CD4-positive, alpha-beta T cell (primary cell): ENCODE measurements around the gene TSPAN32. TPM values are rescaled to one million over a fixed set of nuclear protein-coding genes. Genes with fewer than 3 reads are reported as not detected.

ENCODE experiments used
- ATAC-seq: fragments of 200-7000 bp; cut with Tn5 transposase; one replicate; pipeline ENCODE4 v1.10.0; 2022; ENCODE audit warnings: mild to moderate bottlenecking; ENCODE audit not compliant: poor library complexity
- CTCF ChIA-PET: fragments of 350-600 bp; sonication (Branson Sonifier 250); formaldehyde crosslinking; loops from one replicate; lab custom pipeline; 2021; ENCODE audit warnings: antibody characterized with exemption, inconsistent platforms; lab: Charles Lee
- POLR2A ChIA-PET: fragments of 350-600 bp; sonication (Branson Sonifier 250); formaldehyde crosslinking; loops from one replicate; lab custom pipeline; 2021; ENCODE audit warnings: antibody characterized with exemption, inconsistent platforms; lab: Charles Lee
- DNase-seq, 14 experiments: peaks; one replicate each; pipeline ENCODE4 v3.0.0-alpha.2; 2013 to 2020; ENCODE audit warnings: mixed read lengths in 2 of 14
- H3K27ac ChIP-seq, 2 donors: one replicate each; pipeline versions ENCODE4 v1.5.1 to v1.7.0; 2013; ENCODE audit warnings: low read length in 2 of 2, low read depth in 1 of 2, mild to moderate bottlenecking in 1 of 2
- H3K27me3 ChIP-seq, 2 experiments: 1 replicate in 1 of 2; 2 replicates in 1 of 2; pipeline versions ENCODE4 v1.6.1 to v1.7.0; 2013; ENCODE audit warnings: low read length in 2 of 2, control low read depth in 1 of 2, mild to moderate bottlenecking in 1 of 2, moderate library complexity in 1 of 2; ENCODE audit not compliant: insufficient read depth in 2 of 2, control insufficient read depth in 1 of 2
- H3K36me3 ChIP-seq: one replicate; pipeline ENCODE4 v1.6.1; 2013; ENCODE audit warnings: low read length, control low read depth; ENCODE audit not compliant: insufficient read depth
- H3K4me1 ChIP-seq: one replicate; pipeline ENCODE4 v1.6.1; 2013; ENCODE audit warnings: low read length, control low read depth; ENCODE audit not compliant: insufficient read depth
- H3K4me3 ChIP-seq: one replicate; pipeline ENCODE4 v1.5.1; 2013; ENCODE audit warnings: mild to moderate bottlenecking, low read length, moderate library complexity
- H3K9me3 ChIP-seq, 2 experiments: 1 replicate in 1 of 2; 2 replicates in 1 of 2; pipeline versions ENCODE4 v1.6.1 to v1.7.0; 2013; ENCODE audit warnings: low read length in 2 of 2, mild to moderate bottlenecking in 2 of 2, control low read depth in 1 of 2, moderate library complexity in 1 of 2; ENCODE audit not compliant: control insufficient read depth in 1 of 2, insufficient read depth in 1 of 2
- H3K27ac Mint-ChIP-seq: one replicate; pipeline ENCODE4 v1.8.0; 2020; ENCODE audit warnings: mixed read lengths
- H3K27me3 Mint-ChIP-seq: one replicate; pipeline ENCODE4 v1.8.0; 2021; ENCODE audit warnings: mixed read lengths
- H3K36me3 Mint-ChIP-seq: one replicate; pipeline ENCODE4 v1.8.0; 2021; ENCODE audit warnings: low read depth, mixed read lengths
- H3K4me1 Mint-ChIP-seq: one replicate; pipeline ENCODE4 v1.8.0; 2021; ENCODE audit warnings: low read depth, mixed read lengths
- H3K4me3 Mint-ChIP-seq: one replicate; pipeline ENCODE4 v1.8.0; 2020; ENCODE audit warnings: mild to moderate bottlenecking, mixed read lengths
- H3K9me3 Mint-ChIP-seq: one replicate; pipeline ENCODE4 v1.8.0; 2020; ENCODE audit warnings: mixed read lengths
- intact Hi-C, 2 experiments: fragments of 100-400 bp; cut with DNase I in 1 of 2; cut with micrococcal nuclease in 1 of 2; formaldehyde crosslinking; loops; one replicate each; pipeline versions ENCODE4 v1.15.1 to v1.9.0; 2023 to 2025; cut with DNase I, micrococcal nuclease
- total RNA-seq, 174 experiments: library from RNA in 2 of 174; stranded (reverse) in 2 of 174; gene quantifications; one replicate each; pipeline ENCODE4 v1.2.3 and lab custom pipeline; 2021 to 2026
- TF ChIP-seq, protein P1 (sequence below): fragments of 200-600 bp; IDR thresholded peaks from one replicate; pipeline ENCODE4 v1.8.0; 2022; ENCODE audit warnings: antibody characterized with exemption, mild to moderate bottlenecking

The TSPAN32 gene
- total RNA-seq, 2 experiments from 2014 or later = 81.8 TPM

DNA sequence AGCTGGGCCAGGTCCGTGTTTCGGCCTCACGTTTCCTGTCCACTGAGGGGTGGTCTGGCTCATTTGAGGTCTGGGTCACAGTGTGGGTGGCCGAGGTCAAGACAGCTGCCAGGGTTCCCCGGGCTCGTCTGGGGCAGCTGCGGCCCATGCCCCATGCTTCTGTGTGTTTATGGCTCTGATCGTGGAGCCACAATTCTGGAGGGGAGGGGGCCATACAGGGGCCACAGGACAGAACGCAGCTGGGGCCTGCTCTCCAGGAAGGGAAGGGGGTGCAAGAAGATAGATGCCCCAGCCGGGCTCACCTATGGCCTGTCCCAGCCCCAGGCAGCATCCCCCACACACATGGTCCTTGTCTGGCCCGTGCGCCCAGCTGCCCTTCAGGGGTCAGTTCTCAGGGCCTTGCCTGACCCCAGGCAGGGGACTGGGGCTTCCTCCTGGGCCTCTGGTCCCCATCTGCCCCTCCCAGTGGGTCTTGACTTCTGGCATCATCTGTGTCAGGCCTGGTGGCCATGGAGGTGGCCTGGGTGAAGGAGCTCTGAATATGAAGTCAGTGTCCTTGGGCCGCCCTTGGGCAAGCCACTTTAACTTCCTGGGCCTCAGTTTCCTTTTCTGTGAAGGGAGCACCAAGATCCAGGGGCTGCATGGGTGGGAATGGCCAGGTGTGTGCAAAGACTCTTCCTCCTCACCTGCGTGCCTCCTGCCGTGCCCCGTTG is 8.4 kb downstream of the TSPAN32 start:
- ATAC-seq (no peak), DNase-seq (no peak)
- CTCF ChIA-PET = interaction anchor here (1.0 kb wide), 1 partner anchor 109 kb away, joined by 3 read pairs; no protein-coding TSS in a partner anchor
- Histone ChIP-seq H3K4me3 (no peak overlapping the region), H3K27ac (no peak overlapping the region), H3K4me1 (peaks cover 55% of the 10 kb centered on the region), H3K9me3 (no peaks in the 10 kb centered on the region), H3K27me3 (no peaks in the 10 kb centered on the region), H3K36me3 (peaks cover 3% of the 10 kb centered on the region)
- Mint-ChIP-seq H3K27me3 (no peaks in the 10 kb centered on the region), H3K27ac (no peak overlapping the region), H3K4me3 (no peak overlapping the region), H3K36me3 (no peaks in the 10 kb centered on the region), H3K9me3 (no peaks in the 10 kb centered on the region), H3K4me1 (peaks cover 19% of the 10 kb centered on the region)
- TF ChIP-seq, protein P1, sequence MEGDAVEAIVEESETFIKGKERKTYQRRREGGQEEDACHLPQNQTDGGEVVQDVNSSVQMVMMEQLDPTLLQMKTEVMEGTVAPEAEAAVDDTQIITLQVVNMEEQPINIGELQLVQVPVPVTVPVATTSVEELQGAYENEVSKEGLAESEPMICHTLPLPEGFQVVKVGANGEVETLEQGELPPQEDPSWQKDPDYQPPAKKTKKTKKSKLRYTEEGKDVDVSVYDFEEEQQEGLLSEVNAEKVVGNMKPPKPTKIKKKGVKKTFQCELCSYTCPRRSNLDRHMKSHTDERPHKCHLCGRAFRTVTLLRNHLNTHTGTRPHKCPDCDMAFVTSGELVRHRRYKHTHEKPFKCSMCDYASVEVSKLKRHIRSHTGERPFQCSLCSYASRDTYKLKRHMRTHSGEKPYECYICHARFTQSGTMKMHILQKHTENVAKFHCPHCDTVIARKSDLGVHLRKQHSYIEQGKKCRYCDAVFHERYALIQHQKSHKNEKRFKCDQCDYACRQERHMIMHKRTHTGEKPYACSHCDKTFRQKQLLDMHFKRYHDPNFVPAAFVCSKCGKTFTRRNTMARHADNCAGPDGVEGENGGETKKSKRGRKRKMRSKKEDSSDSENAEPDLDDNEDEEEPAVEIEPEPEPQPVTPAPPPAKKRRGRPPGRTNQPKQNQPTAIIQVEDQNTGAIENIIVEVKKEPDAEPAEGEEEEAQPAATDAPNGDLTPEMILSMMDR = no peak
- intact Hi-C loops = no loop called here
- POLR2A ChIA-PET = interaction anchor here (1.8 kb wide), 1 partner anchor 10 kb away, joined by 4 read pairs; no protein-coding TSS in a partner anchor

DNA sequence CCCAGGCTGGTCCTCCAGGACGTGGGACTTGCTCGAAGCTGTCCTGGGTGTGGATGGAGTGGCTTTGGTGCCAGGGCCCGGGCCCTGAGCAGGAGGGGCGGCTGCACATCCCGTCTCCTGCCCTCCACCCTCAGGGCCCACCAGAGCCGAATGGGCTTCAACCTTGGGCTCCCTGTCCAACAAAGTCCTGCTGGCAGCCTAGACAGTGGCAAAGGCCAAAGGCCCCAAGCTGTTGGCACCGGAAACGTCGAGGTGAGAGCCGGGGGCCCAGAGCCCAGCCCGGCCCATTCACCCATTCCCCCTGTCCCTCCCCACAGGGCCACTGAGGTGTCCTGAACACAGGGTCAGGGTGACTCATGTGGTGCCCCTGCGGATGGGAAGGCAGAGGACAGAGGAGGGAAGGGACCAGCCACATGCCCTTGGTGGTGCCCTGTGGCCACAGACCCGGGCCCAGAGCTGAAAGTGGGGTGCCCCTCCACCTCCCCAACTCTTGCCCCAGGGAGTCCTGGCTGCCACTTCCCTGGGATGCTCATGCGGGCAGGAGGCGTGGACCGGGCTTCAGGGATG is 9.1 kb downstream of the TSPAN32 start:
- DNase-seq (no peak), ATAC-seq (no peak)
- H3K4me1 Mint-ChIP-seq = peaks cover 13% of the 10 kb centered on the region
- no peaks in the 10 kb centered on the region for H3K36me3 Mint-ChIP-seq
- no peaks in the 10 kb centered on the region for H3K9me3 ChIP-seq
- ChIA-PET CTCF (no interaction called here), POLR2A (interaction anchor here (1.8 kb wide), 1 partner anchor 9 kb away, joined by 4 read pairs; no protein-coding TSS in a partner anchor)
- no peak overlapping the region for H3K4me3 Mint-ChIP-seq
- H3K27ac ChIP-seq = no peak overlapping the region
- no peaks in the 10 kb centered on the region for H3K27me3 ChIP-seq
- H3K27me3 Mint-ChIP-seq = no peaks in the 10 kb centered on the region
- no peaks in the 10 kb centered on the region for H3K9me3 Mint-ChIP-seq
- H3K36me3 ChIP-seq = peaks cover 2% of the 10 kb centered on the region
- TF ChIP-seq, protein P1 = no peak
- no peak overlapping the region for H3K27ac Mint-ChIP-seq
- H3K4me3 ChIP-seq = no peak overlapping the region
- peaks cover 49% of the 10 kb centered on the region for H3K4me1 ChIP-seq
- intact Hi-C loops = no loop called here

DNA sequence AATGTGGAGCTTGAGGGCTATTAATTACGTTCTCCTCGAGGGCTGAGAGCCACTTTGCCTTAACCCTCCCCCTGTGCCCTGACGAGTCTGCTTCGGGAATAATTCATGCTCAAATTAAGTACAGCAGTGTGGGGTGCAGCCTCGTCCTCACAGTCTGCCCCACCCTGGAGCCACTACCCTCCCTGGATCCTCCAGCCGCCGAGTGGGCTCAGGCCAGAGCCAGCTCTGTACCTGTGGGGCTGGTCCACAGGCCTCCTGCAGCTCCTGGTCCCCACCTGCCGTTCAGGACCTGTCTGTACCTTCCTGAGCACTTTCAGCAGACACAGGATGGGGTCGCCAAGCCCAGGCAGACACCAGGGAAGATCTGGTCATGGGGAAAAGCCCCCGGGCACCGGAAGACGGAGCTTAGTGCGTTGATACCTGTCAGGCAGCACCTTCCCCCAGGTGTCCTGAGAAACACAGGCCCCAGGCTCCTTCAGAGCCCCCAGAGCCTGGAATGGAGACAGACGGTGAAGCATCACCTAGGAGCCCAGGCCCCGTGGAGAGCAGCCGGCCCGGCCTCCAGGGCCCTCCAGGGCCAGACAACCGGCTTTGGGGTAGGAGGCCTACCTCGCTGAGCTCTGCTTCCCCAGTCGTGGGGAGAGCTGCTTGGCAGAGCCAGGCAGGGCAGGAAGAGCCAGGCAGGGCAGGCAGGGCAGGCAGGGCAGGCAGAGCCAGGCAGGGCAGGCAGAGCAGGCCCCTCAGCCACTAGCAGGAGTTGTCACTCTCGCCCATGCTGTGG is 9.7 kb downstream of the TSPAN32 start:
- Mint-ChIP-seq H3K27me3 (no peaks in the 10 kb centered on the region), H3K4me1 (peaks cover 6% of the 10 kb centered on the region), H3K36me3 (no peaks in the 10 kb centered on the region), H3K27ac (no peak overlapping the region), H3K4me3 (no peak overlapping the region), H3K9me3 (no peaks in the 10 kb centered on the region)
- no peak overlapping the region for H3K27ac ChIP-seq
- peaks cover 49% of the 10 kb centered on the region for H3K4me1 ChIP-seq
- no peak overlapping the region for H3K4me3 ChIP-seq
- no peak for ATAC-seq
- ChIA-PET CTCF (no interaction called here), POLR2A (interaction anchor here (1.8 kb wide), 1 partner anchor 9 kb away, joined by 4 read pairs; no protein-coding TSS in a partner anchor)
- DNase-seq = no peak
- H3K9me3 ChIP-seq = no peaks in the 10 kb centered on the region
- intact Hi-C loops = no loop called here
- TF ChIP-seq, protein P1 = no peak
- no peaks in the 10 kb centered on the region for H3K27me3 ChIP-seq
- H3K36me3 ChIP-seq = peaks cover 2% of the 10 kb centered on the region
